GM21786 (cell line): ENCODE measurements around the gene AP5Z1.
"Not testable (repeated sequence)": the region's sequence is repeated elsewhere in the genome, so short reads cannot be mapped to it uniquely, and the experiment has no call there.

ENCODE experiments used
- ATAC-seq: cut with Tn5 transposase; IDR thresholded peaks from one replicate; pipeline ENCODE4 v1.9.1; 2021; ENCODE audit not compliant: unreplicated experiment

The AP5Z1 gene

DNA sequence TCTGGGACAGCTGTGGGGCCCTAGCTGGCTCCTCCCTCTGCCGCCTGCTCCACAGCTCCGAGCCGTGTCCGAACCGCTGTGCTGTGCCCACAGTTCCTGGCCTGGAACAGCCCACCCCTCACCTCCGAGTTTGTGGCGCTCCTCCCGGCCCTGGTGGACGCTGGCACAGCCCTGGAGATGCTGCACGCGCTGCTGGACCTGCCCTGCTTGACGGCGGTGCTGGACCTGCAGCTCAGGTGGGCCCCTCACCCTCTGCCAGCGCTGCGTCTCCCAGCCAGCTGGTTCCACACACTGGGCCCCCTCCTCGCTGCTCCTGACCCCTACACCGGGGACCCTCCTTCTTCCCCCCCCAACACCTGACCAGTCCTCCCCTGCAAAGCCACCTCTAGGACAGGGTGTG is 12.1 kb downstream of the AP5Z1 start:
- ATAC-seq = no peak

DNA sequence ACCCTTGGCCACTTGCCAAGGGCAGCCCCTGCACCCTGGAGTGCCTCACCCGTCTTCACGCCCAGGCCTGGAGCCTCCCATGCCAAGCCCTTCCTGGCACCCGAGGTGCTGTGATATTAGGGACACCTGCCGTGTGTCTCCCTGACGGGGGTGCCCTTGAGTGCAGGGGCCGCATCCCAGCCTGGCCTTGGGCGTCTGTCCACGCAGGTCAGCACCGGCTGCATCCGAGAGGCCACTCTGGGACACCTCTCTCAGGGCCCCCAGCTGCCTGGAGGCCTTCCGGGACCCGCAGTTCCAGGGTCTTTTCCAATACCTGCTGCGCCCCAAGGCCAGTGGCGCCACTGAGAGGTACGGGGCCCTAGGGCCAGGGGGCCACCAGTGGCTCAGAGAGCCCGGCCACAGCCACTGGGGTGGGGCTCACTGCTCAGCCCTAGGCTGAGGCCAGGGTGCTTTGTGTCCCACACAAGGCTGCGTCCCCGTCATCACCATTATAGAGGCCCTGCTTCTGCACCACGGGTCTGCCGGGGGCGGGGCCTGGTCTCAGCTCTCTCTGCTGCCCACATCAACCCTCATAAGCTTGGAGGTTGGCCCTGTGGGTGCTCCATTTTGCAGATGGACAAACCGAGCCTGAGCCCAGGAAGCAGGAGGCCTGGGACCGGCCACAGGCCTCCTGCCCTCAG is 12.7 kb downstream of the AP5Z1 start:
- ATAC-seq = no peak

DNA sequence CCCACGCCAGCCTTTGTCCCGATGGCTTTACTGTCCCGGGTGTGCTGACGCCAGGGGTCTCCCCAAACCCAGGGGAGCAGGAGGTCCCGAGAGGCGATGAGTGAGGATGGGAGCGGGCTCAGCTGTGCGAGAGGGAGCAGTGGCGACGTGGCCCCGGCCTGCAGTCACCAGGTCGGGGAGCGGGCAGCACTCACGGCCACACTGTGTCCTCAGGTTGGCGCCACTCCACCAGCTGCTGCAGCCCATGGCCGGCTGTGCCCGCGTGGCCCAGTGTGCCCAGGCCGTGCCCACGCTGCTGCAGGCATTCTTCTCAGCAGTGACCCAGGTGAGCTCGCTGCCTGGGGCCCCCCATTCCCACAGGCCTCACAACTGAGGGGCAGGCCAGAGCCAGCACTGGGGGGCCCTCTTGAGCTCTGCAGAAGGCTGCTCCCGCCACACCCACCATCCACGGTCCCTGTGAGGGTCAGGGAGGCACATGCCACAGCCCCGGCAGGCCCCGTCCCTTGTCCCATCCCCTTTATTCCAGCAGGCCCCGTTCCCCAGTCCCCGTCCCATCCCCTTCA is 13.3 kb downstream of the AP5Z1 start:
- no peak for ATAC-seq

DNA sequence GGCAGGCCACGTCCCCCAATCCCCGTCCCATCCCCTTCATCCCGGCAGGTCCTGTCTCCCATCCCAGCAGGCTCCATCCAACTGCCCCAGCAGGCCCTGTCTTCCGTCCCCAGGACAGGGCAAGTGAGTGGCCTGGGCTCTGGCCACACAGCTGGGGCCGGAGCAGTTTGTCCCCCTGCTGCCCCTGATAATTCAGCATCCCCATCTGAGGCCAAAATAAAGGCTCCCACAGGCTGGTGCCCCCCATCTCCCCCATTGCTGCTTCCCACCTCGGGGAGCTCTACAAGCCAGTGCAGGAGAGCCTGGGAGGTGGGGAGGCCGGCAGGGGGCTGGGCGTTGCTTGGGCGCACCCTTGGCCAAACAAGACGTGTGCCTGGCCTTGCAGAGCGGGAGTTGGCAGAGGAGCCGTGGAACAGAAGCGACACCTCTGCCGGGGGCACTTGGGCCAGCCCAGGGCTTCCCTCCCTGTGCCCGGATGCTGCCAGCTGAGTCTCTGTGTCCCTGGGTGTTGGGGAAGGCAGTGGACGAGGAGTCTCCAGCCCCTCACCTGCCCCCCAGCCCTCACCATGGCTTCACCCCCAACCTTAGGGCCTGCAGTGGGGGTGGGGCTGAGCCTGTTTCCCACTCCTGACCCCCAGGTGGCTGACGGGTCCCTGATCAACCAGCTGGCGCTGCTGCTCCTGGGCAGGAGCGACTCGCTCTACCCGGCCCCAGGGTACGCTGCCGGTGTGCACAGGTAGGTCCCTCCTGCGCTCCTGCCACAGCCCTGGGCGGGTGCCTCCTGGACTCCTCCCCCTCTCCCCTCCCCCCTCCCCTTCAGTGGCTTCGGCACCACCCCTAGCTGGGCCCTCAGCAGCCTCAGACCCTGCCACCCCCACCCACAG is 14.0 kb downstream of the AP5Z1 start:
- no peak for ATAC-seq

DNA sequence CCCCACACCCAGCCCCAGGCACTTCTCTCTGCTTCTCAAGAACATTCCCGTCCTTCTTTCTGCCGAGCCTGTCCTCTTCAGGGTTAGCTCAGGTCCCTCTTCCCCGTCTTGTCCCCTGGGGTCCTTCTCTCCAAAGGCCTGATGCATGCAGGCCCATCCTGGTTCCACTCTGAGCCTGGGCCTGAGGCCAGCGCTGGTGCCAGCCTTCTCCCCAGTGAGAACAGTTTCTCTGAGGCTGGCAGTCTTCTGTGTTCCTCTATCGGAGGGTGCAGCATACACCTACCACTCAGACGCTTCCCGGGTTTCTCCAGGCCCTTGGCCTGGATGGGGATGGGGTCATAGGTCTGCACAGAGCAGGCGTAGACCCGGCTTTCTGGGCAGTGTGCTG is 14.6 kb downstream of the AP5Z1 start:
- ATAC-seq = no peak

DNA sequence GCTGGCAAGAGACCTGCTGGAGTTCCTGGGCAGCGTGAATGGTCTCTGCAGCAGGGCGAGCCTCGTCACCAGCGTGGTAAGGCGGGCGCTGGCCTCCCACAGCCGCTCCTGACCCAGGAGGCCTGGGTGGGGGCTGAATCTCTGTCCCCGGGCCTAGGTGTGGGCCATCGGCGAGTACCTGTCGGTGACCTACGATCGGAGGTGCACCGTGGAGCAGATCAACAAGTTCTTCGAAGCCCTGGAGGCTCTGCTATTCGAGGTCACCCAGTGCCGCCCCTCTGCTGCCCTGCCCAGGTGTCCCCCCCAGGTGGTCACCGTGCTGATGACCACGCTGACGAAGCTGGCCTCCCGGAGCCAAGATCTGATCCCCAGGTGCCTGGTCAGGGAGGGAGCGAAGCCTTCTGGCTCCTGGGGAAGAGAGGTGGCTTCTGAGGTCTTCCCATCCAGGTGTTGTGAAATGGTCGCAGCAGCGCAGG is 15.1 kb downstream of the AP5Z1 start:
- no peak for ATAC-seq

DNA sequence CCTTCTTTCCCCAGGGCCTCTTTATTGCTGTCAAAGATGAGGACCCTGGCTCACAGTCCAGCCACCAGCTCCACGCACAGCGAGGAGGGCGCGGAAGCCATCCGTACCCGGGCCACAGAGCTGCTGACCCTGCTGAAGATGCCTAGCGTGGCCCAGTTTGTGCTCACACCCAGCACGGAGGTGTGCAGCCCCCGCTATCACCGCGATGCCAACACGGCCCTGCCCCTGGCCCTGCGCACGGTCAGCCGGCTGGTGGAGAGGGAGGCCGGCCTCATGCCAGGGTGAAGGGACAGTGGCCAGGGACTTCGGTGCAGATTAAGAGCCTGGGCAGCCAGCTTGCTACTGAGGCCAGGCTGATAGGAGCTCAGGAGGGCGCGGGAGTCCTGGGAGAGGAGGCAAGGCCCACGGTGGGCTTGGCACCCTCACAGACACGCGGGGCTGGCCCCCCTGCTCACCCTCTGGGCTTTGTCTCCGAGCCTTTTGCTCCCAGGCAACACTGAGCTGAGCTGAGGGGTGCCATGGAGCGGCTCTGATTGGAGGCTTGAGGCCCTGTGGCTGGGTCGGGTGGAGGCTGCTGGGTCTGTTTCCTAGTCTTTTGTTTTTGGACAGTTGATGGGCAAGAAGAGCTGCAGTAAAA is 15.8 kb downstream of the AP5Z1 start:
- no peak for ATAC-seq

DNA sequence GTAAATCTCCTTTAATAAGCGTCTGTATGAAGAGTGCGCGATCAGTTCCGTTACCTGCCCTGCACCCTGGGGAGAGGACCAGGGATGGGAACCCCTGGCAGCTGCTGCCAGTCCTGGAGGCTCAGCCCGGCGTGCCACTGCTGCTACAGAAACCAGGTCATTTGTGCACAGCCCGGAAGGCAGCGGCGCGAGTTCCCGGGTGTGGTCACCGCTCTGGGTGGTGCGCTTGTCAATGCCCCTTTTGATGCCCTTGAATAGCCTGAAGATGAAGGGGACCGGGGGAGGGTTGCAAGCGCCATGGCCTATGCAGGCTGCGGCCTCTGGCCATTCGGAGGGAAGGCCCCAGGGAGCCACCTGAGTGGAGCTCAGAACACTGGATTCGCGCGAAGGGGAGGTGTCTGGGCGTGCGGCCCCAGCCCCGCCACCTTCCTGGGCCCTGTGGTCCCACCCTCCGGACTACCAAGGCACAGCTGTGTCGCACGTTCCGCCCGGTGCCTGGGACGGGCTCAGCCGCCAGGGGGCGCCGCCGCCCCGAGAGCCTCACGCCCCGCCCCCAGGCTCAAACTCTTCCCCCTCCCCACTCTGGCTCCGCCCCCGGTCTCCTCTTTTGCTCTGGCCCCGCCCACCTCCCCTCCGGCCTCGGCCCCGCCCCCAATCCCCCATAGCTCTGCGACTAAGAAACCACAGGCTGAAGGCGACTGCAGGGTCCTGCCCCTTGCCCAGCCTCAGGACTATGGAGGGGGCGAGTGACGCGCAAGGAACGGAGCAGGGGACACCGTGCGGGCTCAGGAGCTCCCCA is 16.5 kb downstream of the AP5Z1 start:
- peak; percentile 62 for ATAC-seq

DNA sequence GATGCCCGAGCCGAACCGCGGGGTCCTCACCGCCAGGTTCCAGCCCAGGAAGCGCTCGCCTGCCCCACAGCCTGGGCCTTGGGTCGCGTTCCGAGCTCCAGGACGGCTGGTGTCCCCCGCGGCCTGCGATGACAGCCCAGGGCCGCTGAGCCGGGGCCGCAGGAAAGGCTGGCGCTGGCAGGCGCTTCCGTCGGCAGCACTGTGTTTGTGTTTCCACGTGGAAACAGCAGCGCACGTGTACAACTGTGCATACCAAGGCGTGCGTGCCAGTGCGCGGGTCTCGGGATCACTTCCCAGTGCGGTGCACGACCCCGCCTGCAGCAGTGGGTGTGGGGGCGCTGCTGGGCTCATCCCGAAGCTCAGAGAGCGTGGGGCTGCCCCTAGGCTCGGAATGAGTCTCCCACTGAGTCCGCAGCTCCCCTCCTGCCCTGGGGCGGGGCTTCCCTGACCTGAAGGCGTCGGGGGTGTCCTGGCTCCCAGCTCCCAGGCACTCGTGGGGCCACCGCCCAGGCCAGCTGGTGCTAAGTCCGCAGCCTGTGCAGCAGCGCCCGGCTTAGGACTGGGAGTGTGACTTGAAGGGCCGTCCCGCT is 17.2 kb downstream of the AP5Z1 start:
- ATAC-seq = no peak

DNA sequence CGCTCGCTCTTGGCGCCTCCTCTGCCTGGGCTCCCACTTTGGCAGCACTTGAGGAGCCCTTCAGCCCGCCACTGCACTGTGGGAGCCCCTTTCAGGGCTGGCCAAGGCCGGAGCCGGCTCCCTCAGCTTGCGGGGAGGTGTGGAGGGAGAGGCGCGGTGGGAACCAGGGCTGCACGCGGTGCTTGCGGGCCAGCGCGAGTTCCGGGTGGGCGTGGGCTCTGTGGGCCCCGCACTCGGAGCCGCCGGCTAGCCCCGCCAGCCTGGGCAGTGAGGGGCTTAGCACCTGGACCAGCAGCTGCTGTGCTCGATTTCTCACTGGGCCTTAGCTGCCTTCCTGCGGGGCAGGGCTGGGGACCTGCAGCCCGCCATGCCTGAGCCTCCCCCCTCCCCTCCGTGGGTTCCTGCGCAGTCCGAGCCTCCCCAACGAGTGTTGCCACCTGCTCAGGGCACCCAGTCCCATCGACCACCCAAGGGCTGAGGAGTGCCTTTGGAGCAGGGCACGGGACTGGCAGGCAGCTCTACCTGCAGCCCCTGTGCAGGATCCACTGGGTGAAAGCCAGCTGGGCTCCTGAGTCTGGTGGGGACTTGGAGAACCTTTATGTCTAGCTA is 18.1 kb downstream of the AP5Z1 start:
- not testable (repeated sequence) for ATAC-seq

DNA sequence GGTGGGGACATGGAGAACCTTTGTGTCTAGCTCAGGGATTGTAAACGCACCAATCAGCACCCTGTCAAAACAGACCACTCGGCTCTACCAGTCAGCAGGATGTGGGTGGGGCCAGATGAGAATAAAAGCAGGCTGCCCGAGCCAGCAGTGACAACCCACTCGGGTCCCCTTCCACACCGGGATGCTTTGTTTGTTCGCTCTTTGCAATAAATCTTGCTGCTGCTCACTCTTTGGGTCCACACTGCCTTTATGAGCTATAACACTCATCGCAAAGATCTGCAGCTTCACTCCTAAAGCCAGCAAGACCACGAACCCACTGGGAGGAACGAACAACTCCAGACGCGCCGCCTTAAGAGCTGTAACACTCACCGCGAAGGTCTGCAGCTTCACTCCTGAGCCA is 18.7 kb downstream of the AP5Z1 start:
- ATAC-seq = not testable (repeated sequence)

DNA sequence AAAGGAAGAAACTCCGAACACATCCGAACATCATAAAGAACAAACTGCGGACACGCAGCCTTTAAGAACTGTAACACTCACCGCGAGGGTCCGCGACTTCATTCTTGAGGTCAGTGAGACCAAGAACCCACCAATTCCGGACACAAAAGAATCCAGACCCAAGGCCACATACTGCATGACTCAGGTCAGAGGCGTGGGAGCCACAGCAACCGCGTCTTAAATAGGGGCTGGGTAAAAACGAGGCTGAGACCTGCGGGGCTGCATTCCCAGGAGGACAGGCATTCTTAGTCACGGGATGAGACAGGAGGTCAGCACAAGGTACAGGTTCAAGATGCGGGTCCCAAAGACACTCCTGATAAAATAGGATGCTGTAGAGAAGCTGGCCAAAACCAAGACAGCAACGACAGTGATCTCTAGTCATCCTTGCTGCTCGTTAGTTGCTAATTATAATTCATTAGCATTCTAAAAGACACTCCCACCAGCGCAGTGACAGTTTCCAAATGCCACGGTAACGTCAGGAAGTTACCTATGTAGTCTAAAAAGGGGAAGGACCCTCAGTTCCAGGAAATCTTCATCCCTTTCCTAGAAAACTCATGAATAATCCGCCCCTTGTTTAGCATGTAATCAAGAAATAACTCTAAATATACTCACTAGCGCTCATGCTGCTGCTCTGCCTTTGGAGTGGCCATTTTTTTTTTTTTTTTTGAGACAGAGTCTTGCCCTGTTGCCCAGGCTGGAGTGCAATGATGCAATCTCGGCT is 19.3 kb downstream of the AP5Z1 start:
- no peak for ATAC-seq

DNA sequence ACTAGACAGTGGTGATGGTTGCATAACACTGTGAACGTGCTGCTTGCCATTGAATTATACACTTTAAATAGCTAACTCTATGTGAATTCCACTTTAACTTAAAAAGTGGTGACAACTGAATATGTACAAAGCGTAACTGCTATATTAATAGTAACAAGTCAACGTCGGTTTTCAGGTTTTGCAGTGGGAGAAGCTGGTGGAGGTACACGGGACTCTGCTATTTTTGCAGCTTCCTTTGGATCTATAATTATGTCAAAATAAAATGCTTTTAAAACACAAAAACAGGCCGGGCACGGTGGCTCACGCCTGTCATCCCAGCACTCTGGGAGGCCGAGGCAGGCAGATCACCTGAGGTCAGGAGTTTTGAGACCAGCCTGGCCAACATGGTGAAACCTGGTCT is 21.0 kb downstream of the AP5Z1 start:
- ATAC-seq = no peak

DNA sequence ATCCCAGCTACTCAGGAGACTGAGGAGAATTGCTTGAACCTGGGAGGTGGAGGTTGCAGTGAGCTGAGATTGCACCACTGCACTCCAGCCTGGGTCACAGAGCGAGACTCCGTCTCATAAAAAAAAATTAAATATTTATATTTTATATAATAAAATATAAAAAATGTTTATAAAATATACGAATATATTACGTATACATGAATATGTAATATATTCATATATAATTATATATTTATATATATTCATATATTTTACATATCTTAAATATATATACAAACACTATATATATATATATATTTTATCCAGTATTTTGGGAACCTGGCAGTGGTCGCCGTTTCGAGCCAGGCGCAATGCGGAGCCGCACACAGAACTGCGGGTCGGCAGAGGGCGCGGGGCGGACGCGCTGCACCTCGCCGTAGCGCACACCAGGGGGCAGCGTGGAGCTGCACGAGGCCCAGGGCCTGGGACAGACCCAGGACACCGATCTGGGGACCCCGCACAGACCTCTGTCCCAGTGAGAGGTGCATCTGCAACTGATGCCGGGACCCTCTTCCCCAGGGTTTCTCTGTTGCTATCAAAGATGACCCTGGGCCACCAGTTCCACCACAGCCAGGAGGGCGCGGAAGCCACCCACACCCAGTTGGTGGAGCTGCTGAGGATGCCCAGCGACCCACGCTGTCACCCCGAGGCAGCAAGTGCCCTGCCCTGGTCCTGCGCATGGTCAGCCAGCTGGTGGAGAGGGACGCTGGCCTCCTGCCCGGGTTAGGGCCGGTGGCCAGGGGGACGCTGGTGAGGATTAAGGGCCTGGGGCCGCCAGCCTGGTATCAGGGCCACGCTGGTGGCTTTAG is 22.7 kb downstream of the AP5Z1 start:
- ATAC-seq = no peak

DNA sequence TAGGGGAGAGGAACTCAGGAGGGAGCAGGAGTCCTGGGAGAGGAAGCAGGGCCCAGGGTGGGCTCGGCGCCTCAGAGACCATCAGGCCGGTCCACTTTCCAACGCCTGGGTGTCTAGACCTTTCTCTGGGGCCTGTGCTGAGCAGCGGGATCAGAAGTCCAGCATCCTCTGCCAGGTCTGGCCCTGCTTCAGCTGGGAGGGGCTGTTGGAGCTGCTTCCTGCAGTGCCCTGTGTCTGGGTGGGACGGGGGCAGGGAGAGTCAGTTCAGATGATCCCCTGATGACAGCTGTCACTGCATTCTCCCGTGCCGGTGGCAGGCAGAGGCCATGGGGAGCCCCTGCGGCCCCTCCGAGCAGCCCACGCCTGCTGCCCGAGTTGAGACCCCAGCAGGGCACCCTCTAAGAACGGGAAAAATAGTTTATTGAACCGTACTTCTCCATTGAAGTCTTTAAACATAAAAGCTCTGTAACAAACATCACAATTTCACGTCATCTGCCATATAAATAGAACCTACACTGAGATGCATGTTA is 23.3 kb downstream of the AP5Z1 start:
- ATAC-seq = no peak

DNA sequence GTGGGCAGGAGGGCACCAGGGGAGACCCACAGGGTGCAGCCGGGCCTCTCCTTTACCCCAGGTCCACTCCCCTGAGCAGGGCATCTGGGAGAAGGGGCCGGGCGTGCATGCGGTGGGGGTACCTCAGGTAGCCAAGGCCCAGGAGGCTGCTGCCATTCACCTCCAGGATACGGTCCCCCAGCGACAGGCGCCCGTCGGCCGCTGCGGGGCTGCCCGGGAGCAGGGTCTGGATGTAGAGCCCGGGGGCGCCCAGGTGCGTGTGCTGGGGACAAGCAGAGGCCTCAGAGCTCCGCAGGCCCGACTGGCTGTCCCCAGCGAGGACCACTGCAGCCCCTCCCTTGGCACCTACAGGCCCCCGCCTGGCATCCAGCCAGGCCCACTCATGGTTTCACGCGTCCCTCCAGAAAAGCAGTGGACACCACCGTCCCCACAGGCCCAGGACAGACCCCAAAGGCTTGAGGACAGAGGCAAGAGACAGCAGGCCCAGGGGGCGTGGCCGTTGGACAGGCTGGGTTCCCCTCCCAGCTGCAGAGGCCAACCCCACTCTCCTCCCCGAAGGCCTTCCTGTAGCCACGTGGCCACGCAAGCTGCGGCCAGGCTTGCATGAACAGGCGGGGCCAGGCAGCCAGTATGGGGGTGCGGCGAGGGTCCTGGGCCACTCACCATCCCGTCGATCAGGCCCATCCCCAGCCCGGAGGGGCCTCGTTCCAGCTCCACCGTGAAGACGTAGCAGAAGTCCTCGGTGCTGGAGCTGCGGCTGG is 24.3 kb downstream of the AP5Z1 start:
- ATAC-seq = no peak

DNA sequence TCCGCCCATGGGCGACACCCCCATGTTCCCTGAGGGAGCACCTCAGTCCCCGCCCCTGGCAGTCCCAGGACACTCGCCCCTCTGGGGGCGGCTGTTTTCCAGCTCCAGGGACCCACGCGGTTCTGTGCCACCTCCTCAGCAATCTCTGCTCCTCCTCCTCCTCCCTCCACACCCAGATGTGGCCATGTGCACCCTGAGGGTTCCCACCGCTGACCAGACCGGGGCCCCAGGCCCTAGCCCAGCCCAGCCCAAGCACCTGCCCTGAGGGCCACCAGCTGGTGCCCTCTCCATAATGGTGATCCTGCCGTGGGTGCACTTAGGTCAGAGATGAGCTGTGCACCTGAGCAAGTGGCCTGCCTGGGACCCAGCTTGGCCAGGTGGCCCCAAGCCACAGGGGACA is 25.1 kb downstream of the AP5Z1 start:
- ATAC-seq = no peak
